Activated CD8-positive, alpha-beta memory T cell treated with anti-CD3 and anti-CD28 coated beads, Interleukin-2, amount 50 U/mL, for 1 hour (primary cell): ENCODE data around the gene SMCO2.

Source experiments
- DNase-seq: peaks from one replicate; pipeline ENCODE4 v3.0.0-alpha.2; 2020; ENCODE audit errors: extremely low read depth

SMCO2 gene

DNA sequence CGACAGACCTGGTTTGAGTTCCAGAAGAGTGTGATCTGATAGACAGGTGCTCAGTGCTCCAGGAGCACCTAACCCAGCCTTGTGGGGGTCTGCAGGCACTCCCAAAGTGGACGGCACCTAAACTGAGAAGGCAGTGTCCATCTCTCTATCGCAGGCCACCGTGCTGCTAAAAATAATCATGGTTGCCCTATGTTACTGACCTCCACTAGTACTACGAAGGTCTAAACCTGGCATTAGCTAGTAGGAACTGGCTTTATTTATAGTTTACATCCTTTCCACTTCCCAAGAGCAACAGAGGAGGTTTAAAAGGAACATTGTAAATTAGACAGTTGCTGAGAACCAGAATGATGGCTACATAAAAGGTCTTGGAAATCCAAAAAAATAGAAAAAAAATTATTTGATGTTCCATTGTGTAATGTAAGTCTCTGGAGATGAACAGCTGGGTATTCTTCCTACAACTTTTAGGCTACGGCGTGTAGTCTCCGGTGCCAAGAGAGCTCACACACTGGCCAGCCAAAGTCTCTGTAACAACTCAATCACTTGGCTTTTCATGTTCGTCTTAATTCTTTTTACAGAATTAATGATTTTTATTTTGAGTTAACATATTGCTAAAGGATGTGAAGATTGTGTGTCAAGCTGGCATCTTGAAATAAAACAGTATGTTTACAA, 104.8 kb downstream of the SMCO2 start:
- DNase-seq: no peak
